ENCODE data around the gene FRG2C. TPM values are rescaled to one million over a fixed set of nuclear protein-coding genes. Genes with fewer than 3 reads are reported as not detected.
A peak's percentile ranks its signal among the peaks of the same experiment; 100 is the strongest.
"Not testable (repeated sequence)": the region's sequence is repeated elsewhere in the genome, so short reads cannot be mapped to it uniquely, and the experiment has no call there.

The FRG2C gene
- total and polyA plus RNA-seq, 9 donors: not detected

GRCh38 chr3:75643031-75643800 is 20.9 kb upstream of the FRG2C start:
- H3K4me1 ChIP-seq (ENCODE audit: insufficient read depth); H3K27me3 ChIP-seq; H3K36me3 ChIP-seq; H3K9me3 ChIP-seq; H3K4me3 ChIP-seq; H3K27ac ChIP-seq: not testable (repeated sequence)
- peak in 1 of 5 donors; percentile 32 for DNase-seq
- 14 to 21% (median 15%) methylated on average over 20 of the region's 20 CpGs for WGBS, 3 donors
- intact Hi-C loops (cut with DNase I): loop anchor here in 1 of 4 donors (10.0 kb wide), 1 partner anchor 348 kb away; no protein-coding TSS in a partner anchor
- TF ChIP-seq, protein P1, sequence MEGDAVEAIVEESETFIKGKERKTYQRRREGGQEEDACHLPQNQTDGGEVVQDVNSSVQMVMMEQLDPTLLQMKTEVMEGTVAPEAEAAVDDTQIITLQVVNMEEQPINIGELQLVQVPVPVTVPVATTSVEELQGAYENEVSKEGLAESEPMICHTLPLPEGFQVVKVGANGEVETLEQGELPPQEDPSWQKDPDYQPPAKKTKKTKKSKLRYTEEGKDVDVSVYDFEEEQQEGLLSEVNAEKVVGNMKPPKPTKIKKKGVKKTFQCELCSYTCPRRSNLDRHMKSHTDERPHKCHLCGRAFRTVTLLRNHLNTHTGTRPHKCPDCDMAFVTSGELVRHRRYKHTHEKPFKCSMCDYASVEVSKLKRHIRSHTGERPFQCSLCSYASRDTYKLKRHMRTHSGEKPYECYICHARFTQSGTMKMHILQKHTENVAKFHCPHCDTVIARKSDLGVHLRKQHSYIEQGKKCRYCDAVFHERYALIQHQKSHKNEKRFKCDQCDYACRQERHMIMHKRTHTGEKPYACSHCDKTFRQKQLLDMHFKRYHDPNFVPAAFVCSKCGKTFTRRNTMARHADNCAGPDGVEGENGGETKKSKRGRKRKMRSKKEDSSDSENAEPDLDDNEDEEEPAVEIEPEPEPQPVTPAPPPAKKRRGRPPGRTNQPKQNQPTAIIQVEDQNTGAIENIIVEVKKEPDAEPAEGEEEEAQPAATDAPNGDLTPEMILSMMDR (IDR thresholded peaks at IDR 0.05): peak in 2 of 3 donors; percentile 45 to 55

DNA sequence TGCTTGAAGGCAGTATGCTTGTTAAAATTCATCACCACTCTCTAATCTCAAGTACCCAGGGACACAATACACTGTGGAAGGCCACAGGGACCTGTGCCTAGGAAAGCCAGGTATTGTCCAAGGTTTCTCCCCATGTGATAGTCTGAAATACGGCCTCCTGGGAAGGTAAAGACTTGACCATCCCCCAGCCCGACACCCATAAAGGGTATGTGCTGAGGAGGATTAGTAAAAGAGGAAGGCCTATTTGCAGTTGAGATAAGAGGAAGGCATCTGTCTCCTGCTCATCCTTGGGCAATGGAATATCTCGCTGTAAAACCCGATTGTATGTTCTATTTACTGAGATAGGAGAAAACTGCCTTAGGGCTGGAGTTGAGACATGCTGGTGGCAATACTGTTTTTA is 18.6 kb upstream of the FRG2C start:
- H3K36me3 ChIP-seq; H3K27ac ChIP-seq; H3K9me3 ChIP-seq; DNase-seq; H3K4me1 ChIP-seq (ENCODE audit: insufficient read depth); H3K4me3 ChIP-seq; H3K27me3 ChIP-seq: not testable (repeated sequence)
- 45 to 65% (median 52%) methylated on average over 4 of the region's 4 CpGs for WGBS, 3 donors
- intact Hi-C loops (cut with DNase I): loop anchor here in 1 of 4 donors (10.0 kb wide), 1 partner anchor 351 kb away; no protein-coding TSS in a partner anchor

DNA sequence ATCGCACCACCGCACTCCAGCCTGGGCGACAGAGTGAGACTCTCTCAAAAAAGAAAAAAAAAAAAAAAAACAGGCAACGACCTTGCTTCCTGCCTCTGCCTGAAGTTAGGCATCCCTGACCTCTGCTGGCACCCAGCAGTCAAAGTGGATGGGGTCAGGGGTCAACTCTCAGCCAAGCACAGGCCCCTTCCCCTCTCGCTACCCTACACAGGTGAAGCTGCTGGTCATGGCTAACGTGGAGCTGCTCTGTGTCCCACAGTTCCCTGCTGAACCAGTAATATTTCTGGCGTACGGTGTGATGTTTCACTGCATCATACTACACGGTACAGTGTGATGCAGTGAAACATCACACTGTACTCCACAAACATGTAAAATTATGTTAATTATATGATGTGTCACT is 13.9 kb upstream of the FRG2C start:
- Histone ChIP-seq H3K27me3 (no peaks in the 10 kb centered on the region), H3K4me1 (ENCODE audit: insufficient read depth) (no peaks in the 10 kb centered on the region), H3K9me3 (no peaks in the 10 kb centered on the region), H3K36me3 (no peaks in the 10 kb centered on the region), H3K4me3 (no peak overlapping the region), H3K27ac (no peak overlapping the region)
- DNase-seq: no peak
- intact Hi-C loops (cut with DNase I): no loop called here
- 73 to 75% (median 73%) methylated on average over 9 of the region's 9 CpGs for WGBS, 3 donors
- TF ChIP-seq, protein P1 (IDR thresholded peaks at IDR 0.05): no peak
- no peak for TF ChIP-seq EP300 (IDR thresholded peaks at IDR 0.05)
- no peak for TF ChIP-seq POLR2A (IDR thresholded peaks at IDR 0.05)

- DNase-seq; H3K27me3 ChIP-seq; intact Hi-C loops (cut with DNase I); H3K27ac ChIP-seq; H3K4me3 ChIP-seq; H3K9me3 ChIP-seq; H3K4me1 ChIP-seq (ENCODE audit: insufficient read depth); H3K36me3 ChIP-seq: not testable (repeated sequence)
- 7 to 12% (median 9%) methylated on average over 45 to 50 of the region's 50 CpGs for WGBS, 3 donors
Observed at GRCh38 chr3:75655101-75655904, 8.8 kb upstream of the FRG2C start.

DNA sequence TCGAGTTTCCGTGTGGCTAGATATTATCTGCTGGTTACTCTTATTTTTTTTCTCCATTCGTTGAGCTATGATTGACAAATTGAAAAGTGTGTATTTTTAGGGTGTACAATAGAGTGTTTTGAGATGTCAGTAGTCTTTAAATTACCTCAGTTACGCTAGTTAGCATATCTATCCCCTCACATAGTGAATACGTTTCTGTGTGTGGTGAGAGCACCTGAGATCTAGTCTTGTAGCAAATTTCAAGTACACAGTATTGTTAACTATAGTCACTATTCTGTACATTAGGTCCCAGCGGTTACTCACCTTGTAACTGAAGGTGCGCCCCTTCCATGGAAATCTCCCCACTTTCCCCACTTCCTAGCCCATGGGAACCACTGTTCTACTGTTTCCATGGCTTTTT is 8.2 kb upstream of the FRG2C start:
- intact Hi-C loops (cut with DNase I); H3K4me1 ChIP-seq (ENCODE audit: insufficient read depth); DNase-seq; H3K27me3 ChIP-seq; H3K36me3 ChIP-seq; H3K27ac ChIP-seq; H3K4me3 ChIP-seq; H3K9me3 ChIP-seq: not testable (repeated sequence)
- 25 to 29% (median 26%) methylated on average over 7 of the region's 7 CpGs for WGBS, 3 donors

DNA sequence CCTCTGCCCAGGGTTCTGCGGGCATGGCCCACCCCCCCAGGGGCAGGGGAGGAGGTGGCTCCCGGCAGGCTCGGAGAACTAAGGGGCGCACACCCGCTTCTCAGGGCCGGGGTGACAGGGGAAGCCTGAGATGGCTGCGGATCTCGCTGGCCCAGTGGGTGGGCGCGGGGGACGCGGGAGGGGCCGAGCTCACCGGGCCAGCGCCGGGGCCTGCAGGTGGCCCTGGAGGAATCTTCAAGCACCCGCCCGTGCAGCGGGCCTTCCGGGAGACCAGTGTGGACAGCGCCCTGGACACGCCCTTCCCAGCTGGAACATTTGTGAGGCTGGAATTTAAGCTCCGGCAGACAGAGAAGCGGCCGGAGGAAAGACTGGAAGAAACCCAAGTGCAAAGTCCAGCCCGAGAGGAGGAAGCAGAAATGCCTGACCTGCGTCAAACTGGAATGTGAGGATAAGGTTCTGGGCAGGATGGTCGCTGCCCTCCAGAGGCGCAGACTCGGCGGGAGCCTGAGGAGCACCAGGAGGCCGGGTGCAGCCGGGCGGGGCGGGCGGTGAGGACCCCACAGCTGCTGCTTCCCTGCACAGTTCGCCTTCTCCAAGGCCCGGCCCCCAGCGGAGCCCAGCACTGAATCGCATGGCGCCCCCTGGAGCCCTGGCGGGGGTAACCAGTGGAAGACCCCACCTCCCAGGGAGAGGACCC is 5.6 kb upstream of the FRG2C start:
- H3K4me3 ChIP-seq; DNase-seq; H3K4me1 ChIP-seq (ENCODE audit: insufficient read depth); H3K36me3 ChIP-seq; H3K27me3 ChIP-seq; intact Hi-C loops (cut with DNase I); H3K9me3 ChIP-seq; H3K27ac ChIP-seq: not testable (repeated sequence)
- WGBS, 3 donors: 1 to 3% (median 2%) methylated on average over 35 to 42 of the region's 42 CpGs

GRCh38 chr3:75659108-75659433 is 5.1 kb upstream of the FRG2C start:
- H3K36me3 ChIP-seq; H3K4me3 ChIP-seq; H3K27me3 ChIP-seq; H3K4me1 ChIP-seq (ENCODE audit: insufficient read depth); DNase-seq; H3K9me3 ChIP-seq; H3K27ac ChIP-seq; intact Hi-C loops (cut with DNase I): not testable (repeated sequence)

DNA sequence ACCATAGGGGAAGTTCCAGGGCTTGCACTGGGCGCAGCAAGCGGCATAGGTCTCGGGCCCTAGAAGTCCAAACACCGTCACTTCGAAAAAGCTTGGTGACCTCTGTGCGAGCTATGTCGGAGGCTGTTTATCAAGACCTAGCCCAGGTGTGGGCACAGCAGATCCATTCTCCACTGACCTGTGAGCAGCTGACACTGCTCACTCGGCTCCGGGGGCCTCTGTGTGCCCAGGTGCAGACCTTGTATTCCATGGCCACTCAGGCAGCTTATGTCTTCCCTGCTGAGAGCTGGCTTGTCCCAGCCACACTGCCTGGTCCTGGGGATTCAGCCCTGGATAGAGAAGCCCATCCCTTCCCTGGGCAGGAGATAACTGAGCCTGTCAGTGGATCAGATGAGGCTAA is 1.5 kb downstream of the FRG2C start:
- H3K27me3 ChIP-seq; intact Hi-C loops (cut with DNase I); DNase-seq; H3K4me3 ChIP-seq; H3K9me3 ChIP-seq; H3K4me1 ChIP-seq (ENCODE audit: insufficient read depth); H3K36me3 ChIP-seq; H3K27ac ChIP-seq: not testable (repeated sequence)
- WGBS, 3 donors: 69 to 82% (median 70%) methylated on average over 9 of the region's 9 CpGs

Data from ovary (tissue), 9 donors.